ENCODE results near the gene FBN1. TPM values are rescaled to one million over a fixed set of nuclear protein-coding genes. Genes with fewer than 3 reads are reported as not detected.

Gene FBN1
- polyA plus RNA-seq, 3 donors: 80.9 to 104 (median 99.6) TPM

- no peak for DNase-seq (ENCODE audit: low read depth in 3 of 3, low spot score in 2 of 3)
These were observed 123.4 kb downstream of the FBN1 start for GRCh38 chr15:48522123-48522522.

- no peak for DNase-seq (ENCODE audit: low read depth in 3 of 3, low spot score in 2 of 3)
These were observed 124.9 kb downstream of the FBN1 start for GRCh38 chr15:48520376-48521155.

GRCh38 chr15:48516121-48516520 lies 129.4 kb downstream of the FBN1 start:
- DNase-seq (ENCODE audit: low read depth in 3 of 3, low spot score in 2 of 3): no peak

- DNase-seq (ENCODE audit: low read depth in 3 of 3, low spot score in 2 of 3): no peak
These were observed 130.0 kb downstream of the FBN1 start for GRCh38 chr15:48515500-48515899.

- DNase-seq (ENCODE audit: low read depth in 3 of 3, low spot score in 2 of 3): no peak
These were observed 131.2 kb downstream of the FBN1 start for GRCh38 chr15:48514103-48514816.

- DNase-seq (ENCODE audit: low read depth in 3 of 3, low spot score in 2 of 3): no peak
These were observed 134.5 kb downstream of the FBN1 start for GRCh38 chr15:48510976-48511375.

GRCh38 chr15:48507416-48508065 lies 138.0 kb downstream of the FBN1 start:
- DNase-seq (ENCODE audit: low read depth in 3 of 3, low spot score in 2 of 3): no peak

- DNase-seq (ENCODE audit: low read depth in 3 of 3, low spot score in 2 of 3): no peak
These were observed 140.4 kb downstream of the FBN1 start for GRCh38 chr15:48505067-48505466.

GRCh38 chr15:48501208-48501607 lies 144.3 kb downstream of the FBN1 start:
- DNase-seq (ENCODE audit: low read depth in 3 of 3, low spot score in 2 of 3): no peak

- DNase-seq (ENCODE audit: low read depth in 3 of 3, low spot score in 2 of 3): no peak
These were observed 144.9 kb downstream of the FBN1 start for GRCh38 chr15:48500595-48500994.

GRCh38 chr15:48499978-48500377 lies 145.5 kb downstream of the FBN1 start:
- DNase-seq (ENCODE audit: low read depth in 3 of 3, low spot score in 2 of 3): no peak

GRCh38 chr15:48498828-48499227 lies 146.7 kb downstream of the FBN1 start:
- DNase-seq (ENCODE audit: low read depth in 3 of 3, low spot score in 2 of 3): no peak

GRCh38 chr15:48494631-48495030 lies 150.9 kb downstream of the FBN1 start:
- no peak for DNase-seq (ENCODE audit: low read depth in 3 of 3, low spot score in 2 of 3)

- no peak for DNase-seq (ENCODE audit: low read depth in 3 of 3, low spot score in 2 of 3)
These were observed 151.7 kb downstream of the FBN1 start for GRCh38 chr15:48493763-48494225.

GRCh38 chr15:48493084-48493762 lies 152.3 kb downstream of the FBN1 start:
- DNase-seq (ENCODE audit: low read depth in 3 of 3, low spot score in 2 of 3): no peak

GRCh38 chr15:48486228-48486627 lies 159.3 kb downstream of the FBN1 start:
- DNase-seq (ENCODE audit: low read depth in 3 of 3, low spot score in 2 of 3): no peak

GRCh38 chr15:48481802-48482201 lies 163.7 kb downstream of the FBN1 start:
- no peak for DNase-seq (ENCODE audit: low read depth in 3 of 3, low spot score in 2 of 3)

GRCh38 chr15:48479751-48480150 lies 165.8 kb downstream of the FBN1 start:
- DNase-seq (ENCODE audit: low read depth in 3 of 3, low spot score in 2 of 3): no peak

- no peak for DNase-seq (ENCODE audit: low read depth in 3 of 3, low spot score in 2 of 3)
These were observed 166.9 kb downstream of the FBN1 start for GRCh38 chr15:48478581-48478980.

GRCh38 chr15:48477795-48478360 lies 167.6 kb downstream of the FBN1 start:
- no peak for DNase-seq (ENCODE audit: low read depth in 3 of 3, low spot score in 2 of 3)
